ENCODE results near the gene ANXA8. TPM values are rescaled to one million over a fixed set of nuclear protein-coding genes. Genes with fewer than 3 reads are reported as not detected.
A peak's percentile ranks its signal among the peaks of the same experiment; 100 is the strongest.
"Not testable (repeated sequence)": the region's sequence is repeated elsewhere in the genome, so short reads cannot be mapped to it uniquely, and the experiment has no call there.

The ANXA8 gene
- total RNA-seq, 4 donors from 2014 or later, result not detected

- TF ChIP-seq POLR2A (IDR thresholded peaks at IDR 0.05), result no peak
- TF ChIP-seq CTCF (IDR thresholded peaks at IDR 0.05), result no peak
- DNase-seq, result no peak
- no peak overlapping the region for H3K27ac ChIP-seq
Measured at GRCh38 chr10:47457826-47458225, 26.1 kb downstream of the ANXA8 start.

DNA sequence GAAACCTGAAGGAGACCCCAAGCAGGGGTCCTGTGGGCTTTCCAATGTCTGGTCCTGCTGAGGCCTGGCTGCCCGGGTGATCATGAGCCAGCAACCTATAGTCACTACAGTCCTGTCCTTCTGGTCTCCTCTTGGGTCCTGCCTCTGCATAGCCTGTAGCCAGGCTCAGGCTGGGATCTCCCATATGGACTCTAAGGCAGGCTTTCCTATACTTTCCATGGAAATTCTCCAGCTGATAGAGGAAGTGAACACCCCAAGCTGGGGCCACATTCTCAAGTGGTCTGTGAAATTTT is 26.4 kb downstream of the ANXA8 start:
- no peak for TF ChIP-seq CTCF (IDR thresholded peaks at IDR 0.05)
- no peak for TF ChIP-seq POLR2A (IDR thresholded peaks at IDR 0.05)
- H3K27me3 ChIP-seq, result no peaks in the 10 kb centered on the region
- no peak overlapping the region for H3K27ac ChIP-seq
- H3K9me3 ChIP-seq, result no peaks in the 10 kb centered on the region
- no peaks in the 10 kb centered on the region for H3K4me1 ChIP-seq
- DNase-seq, result no peak
- H3K36me3 ChIP-seq, result no peaks in the 10 kb centered on the region
- no peak overlapping the region for H3K4me3 ChIP-seq

More at GRCh38 chr10:47457826-47458225, 26.1 kb downstream of the ANXA8 start:
- H3K4me3 ChIP-seq, result no peak overlapping the region
- H3K4me1 ChIP-seq, result no peaks in the 10 kb centered on the region
- no peaks in the 10 kb centered on the region for H3K36me3 ChIP-seq
- no peaks in the 10 kb centered on the region for H3K27me3 ChIP-seq
- H3K9me3 ChIP-seq, result no peaks in the 10 kb centered on the region

GRCh38 chr10:47456794-47457527 is 27.0 kb downstream of the ANXA8 start:
- Histone ChIP-seq H3K36me3 (no peaks in the 10 kb centered on the region), H3K4me1 (no peaks in the 10 kb centered on the region), H3K27me3 (no peaks in the 10 kb centered on the region), H3K27ac (no peak overlapping the region), H3K9me3 (no peaks in the 10 kb centered on the region), H3K4me3 (no peak overlapping the region)
- TF ChIP-seq POLR2A (IDR thresholded peaks at IDR 0.05) (no peak), CTCF (IDR thresholded peaks at IDR 0.05) (no peak)
- DNase-seq, result peak in 1 of 3 donors; percentile 49

GRCh38 chr10:47456079-47456785 is 27.7 kb downstream of the ANXA8 start:
- H3K27me3 ChIP-seq, result no peaks in the 10 kb centered on the region
- H3K4me1 ChIP-seq, result no peaks in the 10 kb centered on the region
- TF ChIP-seq POLR2A (IDR thresholded peaks at IDR 0.05) (no peak), CTCF (IDR thresholded peaks at IDR 0.05) (no peak)
- no peaks in the 10 kb centered on the region for H3K9me3 ChIP-seq
- H3K27ac ChIP-seq, result no peak overlapping the region
- no peak overlapping the region for H3K4me3 ChIP-seq
- H3K36me3 ChIP-seq, result no peaks in the 10 kb centered on the region
- DNase-seq, result peak in 1 of 3 donors; percentile 25

GRCh38 chr10:47455350-47456078 is 28.4 kb downstream of the ANXA8 start:
- DNase-seq, result peak in 1 of 3 donors; percentile 25
- H3K36me3 ChIP-seq, H3K4me1 ChIP-seq, H3K27ac ChIP-seq, H3K4me3 ChIP-seq, H3K9me3 ChIP-seq, H3K27me3 ChIP-seq: not testable (repeated sequence)

GRCh38 chr10:47454780-47455058 is 29.2 kb downstream of the ANXA8 start:
- Histone ChIP-seq H3K27me3 (no peaks in the 10 kb centered on the region), H3K9me3 (no peaks in the 10 kb centered on the region), H3K27ac (no peak overlapping the region), H3K4me1 (no peaks in the 10 kb centered on the region), H3K36me3 (no peaks in the 10 kb centered on the region), H3K4me3 (no peak overlapping the region)
- TF ChIP-seq CTCF (IDR thresholded peaks at IDR 0.05), result no peak
- no peak for TF ChIP-seq POLR2A (IDR thresholded peaks at IDR 0.05)
- DNase-seq, result no peak

All from Peyer's patch (tissue), 4 donors.